NCI-H748 (cell line): Measurements from ENCODE around the gene JUND.

Experiments used
- DNase-seq: peaks from one replicate; lab custom pipeline; 2025; ENCODE audit not compliant: unreplicated experiment; lab: John Stamatoyannopoulos, UW

JUND gene

GRCh38 chr19:18308948-18309325 lies 27.5 kb upstream of the JUND start:
- DNase-seq, result no peak

- no peak for DNase-seq
Measured at GRCh38 chr19:18308051-18308947, 26.9 kb upstream of the JUND start.

DNA sequence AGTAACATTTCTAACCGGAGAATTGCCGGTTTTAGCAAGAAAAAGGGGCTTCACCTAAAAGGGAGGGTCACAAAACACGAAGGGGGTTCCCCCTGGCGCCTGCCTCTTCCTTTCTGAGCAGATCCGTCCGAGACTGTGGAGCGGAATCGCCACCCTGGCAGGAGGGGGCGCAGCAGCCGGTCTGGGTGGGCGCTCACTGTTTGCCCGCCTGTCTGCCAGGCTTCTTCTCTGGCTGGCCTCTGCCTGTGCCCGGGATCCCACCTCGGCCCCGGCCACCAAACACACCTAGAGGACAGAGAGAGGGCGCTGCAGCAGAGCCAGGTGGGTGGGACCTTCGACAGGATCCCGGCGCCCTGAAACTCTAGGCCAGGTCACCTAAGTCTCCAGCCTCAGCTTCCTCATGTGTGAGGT lies 25.9 kb upstream of the JUND start:
- DNase-seq, result no peak

DNA sequence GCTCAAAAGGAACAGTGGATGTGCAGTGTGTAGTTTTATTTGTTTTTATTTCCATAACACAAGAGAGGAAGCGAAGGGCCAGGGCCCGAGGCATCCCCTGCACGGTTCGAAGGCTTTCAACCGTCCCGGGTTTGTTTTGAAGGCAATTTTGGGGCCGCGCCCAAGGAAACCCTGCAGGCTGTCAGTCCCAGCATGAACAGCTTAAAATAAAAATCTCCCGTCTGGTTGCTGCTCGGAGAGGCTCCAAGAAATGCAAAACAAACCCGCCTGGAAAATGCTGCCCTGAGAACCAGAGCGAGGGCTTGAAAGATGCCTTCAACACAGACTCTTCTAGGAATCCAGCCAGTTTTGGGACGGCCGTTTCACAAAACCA lies 25.5 kb upstream of the JUND start:
- no peak for DNase-seq

DNA sequence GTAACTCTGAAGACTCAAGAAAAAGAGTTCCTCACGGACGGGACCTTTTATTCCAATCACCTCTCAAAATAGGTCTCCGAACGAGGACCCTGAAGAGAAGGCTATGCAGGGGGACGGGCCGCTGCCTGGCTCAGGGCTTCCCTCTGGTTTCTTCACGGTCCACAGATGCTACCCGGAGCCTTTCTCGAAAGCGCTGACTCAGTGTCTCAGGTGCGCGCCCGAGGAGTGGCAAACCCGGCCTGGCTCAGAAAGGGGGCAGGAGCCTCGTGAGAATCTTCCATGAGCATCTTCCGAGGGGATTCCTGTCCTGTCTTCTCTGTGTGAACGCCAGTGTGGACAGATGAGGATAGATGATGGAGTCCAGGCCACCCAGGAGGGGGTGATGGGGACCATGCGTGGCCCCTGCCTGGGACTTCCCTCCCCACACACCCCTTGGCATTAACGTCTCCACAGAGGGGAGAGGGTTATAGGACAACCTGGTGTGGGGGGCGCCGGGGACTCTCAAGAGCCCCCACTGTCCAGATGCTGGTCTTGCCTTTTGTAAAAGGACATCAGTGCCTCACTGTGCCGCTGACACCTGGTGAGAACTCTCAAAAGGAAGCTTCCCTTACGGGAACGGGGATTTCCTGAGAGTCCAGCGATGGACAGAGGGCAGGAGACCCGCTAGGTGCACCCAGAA lies 24.9 kb upstream of the JUND start:
- DNase-seq, result no peak

DNA sequence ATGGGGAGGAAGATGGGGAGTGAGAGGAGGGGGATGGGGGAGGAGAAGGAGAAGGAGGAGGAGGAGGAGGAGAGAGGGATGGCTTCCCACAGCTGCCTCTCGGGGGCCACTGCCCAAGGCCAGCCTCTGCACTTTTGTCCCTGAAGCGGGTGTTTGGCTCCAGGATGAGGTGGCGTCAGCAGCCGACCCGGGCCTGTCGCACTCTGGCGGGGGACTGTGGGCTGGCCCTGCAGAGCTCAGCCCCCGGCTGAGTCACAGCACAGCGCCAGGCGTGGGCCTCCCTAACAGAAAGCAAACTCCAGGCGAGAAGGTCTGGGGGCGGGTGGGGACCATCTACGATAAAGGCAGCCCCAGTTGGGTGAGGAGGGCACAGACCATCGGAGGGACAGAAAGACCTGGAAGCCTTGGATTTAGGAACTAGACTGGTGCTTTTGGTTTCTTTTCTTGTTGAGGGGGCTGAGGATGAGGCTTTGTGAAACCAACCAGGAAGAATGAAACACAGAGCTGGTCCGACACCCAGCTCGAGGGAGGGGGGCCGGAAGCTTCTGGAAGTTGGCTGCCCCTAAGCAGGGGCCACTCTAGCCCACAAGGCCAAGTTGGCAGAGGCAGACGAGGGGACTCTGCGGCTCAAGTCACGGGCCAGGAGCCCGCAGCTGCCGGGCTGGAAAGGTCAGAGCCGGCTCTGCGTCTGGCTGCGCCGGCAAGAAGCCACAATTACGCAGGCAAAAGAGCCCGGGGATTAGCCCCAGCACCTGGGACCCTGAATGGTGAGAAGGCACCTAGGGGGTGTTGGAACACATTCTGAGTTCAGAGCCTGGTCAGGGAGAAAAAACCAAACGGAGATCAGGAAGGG lies 23.3 kb upstream of the JUND start:
- no peak for DNase-seq

GRCh38 chr19:18304208-18304457 lies 22.7 kb upstream of the JUND start:
- DNase-seq, result no peak

- no peak for DNase-seq
Measured at GRCh38 chr19:18301718-18302111, 20.3 kb upstream of the JUND start.

GRCh38 chr19:18300930-18301717 lies 19.7 kb upstream of the JUND start:
- no peak for DNase-seq

DNA sequence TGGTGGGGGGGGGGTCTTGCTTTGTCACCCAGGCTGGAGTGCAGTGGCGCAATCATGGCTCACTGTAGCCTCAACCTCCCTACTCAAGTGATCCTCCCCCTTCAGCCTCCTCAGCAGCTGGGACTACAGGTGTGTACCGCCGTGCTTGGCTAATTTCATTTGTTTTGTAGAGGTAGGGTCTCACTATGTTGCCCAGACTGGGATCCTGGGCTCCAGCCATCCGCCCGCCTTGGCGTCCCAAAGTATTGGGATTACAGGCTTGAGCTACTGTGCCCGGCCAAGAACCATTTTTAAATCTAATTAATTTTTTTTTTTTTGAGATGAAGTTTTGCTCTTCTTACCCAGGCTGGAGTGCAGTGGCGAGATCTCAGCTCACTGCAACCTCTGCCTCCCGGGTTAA lies 18.2 kb upstream of the JUND start:
- DNase-seq, result no peak

DNA sequence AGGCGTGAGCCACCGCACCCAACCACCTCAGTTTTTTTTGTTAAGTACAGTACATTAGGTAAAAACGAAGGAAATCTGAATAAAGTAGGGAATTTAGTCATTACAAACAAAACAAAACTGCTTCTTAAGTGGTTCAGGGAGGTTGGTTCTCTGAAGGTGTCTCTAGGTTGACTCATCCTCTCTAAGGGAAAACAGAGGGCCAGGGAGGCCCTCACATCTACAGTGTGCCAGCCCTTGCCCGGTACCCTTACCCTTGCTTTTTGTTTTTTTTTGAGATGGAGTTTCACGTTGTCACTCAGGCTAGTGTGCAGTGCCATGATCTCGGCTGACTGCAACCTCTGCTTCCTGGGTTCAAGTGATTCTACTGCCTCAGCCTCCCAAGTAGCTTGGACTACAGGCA lies 17.2 kb upstream of the JUND start:
- no peak for DNase-seq

- no peak for DNase-seq
Measured at GRCh38 chr19:18297308-18297707, 15.9 kb upstream of the JUND start.

DNA sequence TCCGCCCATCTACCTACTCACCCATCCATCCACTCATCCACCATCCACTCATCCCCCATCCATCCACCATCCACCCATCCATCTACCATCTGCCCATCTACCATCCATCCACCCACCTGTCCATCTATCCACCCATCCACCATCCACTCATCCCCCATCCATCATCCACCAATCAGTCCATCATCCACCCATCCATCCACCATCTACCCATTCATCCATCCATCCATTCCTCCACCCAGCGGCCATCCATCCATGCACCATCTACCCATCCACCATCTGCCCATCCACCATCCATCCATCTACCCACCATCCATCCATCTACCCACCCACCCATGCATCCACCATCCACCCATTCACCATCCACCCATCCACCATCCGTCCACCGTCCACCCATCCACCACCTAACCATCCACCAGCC lies 13.6 kb upstream of the JUND start:
- DNase-seq, result no peak

GRCh38 chr19:18294467-18294864 lies 13.0 kb upstream of the JUND start:
- peak; percentile 78 for DNase-seq

- DNase-seq, result no peak
Measured at GRCh38 chr19:18293642-18294466, 12.4 kb upstream of the JUND start.

DNA sequence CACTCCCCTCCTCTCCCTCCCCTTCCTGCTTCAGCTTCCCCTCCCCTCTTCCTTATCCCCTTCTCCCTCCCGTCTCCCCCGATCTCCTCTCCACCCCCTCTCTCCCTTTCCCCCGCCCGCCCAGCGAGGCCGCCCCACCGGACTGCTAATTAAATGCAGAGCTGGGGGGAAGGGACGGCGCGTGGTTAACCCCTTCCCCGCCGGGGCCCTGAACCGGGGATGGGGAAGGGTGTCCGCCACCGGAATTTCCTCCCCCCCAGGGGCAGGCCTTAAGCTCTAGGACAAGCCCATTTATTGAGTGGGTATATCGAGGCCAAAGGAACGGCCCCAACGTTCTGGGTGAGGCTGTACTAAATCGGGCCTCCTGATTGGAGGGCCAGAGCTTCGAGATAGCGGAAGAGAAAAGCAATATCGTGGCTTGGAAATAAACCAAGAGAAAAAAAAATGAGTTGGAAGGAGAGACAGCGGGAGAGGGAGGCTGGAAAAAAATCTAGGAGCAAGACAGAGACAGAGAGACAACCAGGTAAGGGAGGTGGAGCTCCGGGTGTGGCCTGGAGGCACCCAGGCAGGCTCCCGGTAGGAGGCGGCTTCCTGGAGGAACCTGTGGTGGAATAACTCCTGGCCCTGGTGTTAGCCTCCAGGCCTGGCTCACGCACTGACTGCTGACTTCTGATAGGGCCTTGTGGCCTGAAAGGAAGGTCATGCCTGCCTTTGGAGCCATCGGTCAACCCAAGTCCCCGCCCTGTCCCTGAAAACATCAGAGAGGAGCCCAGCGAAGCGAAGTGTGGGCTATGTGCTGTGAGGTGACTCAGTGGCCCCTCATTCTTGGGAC lies 11.6 kb upstream of the JUND start:
- peak; percentile 44 for DNase-seq

DNA sequence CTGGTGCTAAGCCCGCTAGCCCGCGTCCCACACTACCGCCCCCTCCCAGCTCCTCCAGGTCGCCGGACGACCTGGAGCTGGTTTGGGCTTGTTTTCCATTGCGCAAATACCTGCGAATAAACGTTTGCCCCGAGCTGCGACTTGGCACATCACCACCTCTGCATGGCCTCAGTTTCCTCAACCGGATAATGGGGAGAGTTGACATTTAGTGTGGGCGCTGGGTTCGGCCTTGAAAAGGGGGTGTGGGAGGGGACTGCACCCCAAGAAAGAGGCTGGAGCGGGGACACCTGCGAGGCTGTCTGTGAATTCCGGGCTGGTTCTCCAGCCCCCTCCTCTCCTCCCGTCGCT lies 11.0 kb upstream of the JUND start:
- peak; percentile 45 for DNase-seq

GRCh38 chr19:18291590-18292461 lies 10.4 kb upstream of the JUND start:
- DNase-seq, result peak; percentile 66
